Gastrocnemius medialis (tissue), 4 donors: Measurements from ENCODE around the gene HAT1.

Source experiments
- POLR2A ChIP-seq, 2 donors: fragments of 450-650 bp; IDR thresholded peaks; one replicate each; pipeline ENCODE4 v1.6.1; 2017; ENCODE audit warnings: antibody characterized with exemption in 2 of 2, mild to moderate bottlenecking in 2 of 2, moderate library complexity in 2 of 2
- TF ChIP-seq, protein P1 (sequence below), 5 experiments: fragments of 450-650 bp in 3 of 5; fragments of 200-600 bp in 2 of 5; sonication (generic) in 2 of 5; IDR thresholded peaks in 4 of 5; conservative IDR thresholded peaks in 1 of 5; 1 replicate in 4 of 5; 2 replicates in 1 of 5; pipeline ENCODE4 v1.5.1; 2016 to 2019; ENCODE audit warnings: antibody characterized with exemption in 5 of 5, mild to moderate bottlenecking in 3 of 5, moderate library complexity in 3 of 5

- TF ChIP-seq, protein P1, sequence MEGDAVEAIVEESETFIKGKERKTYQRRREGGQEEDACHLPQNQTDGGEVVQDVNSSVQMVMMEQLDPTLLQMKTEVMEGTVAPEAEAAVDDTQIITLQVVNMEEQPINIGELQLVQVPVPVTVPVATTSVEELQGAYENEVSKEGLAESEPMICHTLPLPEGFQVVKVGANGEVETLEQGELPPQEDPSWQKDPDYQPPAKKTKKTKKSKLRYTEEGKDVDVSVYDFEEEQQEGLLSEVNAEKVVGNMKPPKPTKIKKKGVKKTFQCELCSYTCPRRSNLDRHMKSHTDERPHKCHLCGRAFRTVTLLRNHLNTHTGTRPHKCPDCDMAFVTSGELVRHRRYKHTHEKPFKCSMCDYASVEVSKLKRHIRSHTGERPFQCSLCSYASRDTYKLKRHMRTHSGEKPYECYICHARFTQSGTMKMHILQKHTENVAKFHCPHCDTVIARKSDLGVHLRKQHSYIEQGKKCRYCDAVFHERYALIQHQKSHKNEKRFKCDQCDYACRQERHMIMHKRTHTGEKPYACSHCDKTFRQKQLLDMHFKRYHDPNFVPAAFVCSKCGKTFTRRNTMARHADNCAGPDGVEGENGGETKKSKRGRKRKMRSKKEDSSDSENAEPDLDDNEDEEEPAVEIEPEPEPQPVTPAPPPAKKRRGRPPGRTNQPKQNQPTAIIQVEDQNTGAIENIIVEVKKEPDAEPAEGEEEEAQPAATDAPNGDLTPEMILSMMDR (IDR thresholded peaks at IDR 0.05 in 4 of 5, conservative IDR thresholded peaks at IDR 0.05 in 1 of 5): no peak
- no peak for TF ChIP-seq POLR2A (IDR thresholded peaks at IDR 0.05)
These were observed 44.0 kb downstream of the HAT1 start for GRCh38 chr2:171966235-171966634.
